ENCODE results near the gene NDE1.

GRCh38 chr16:15621456-15621855 is 28.6 kb upstream of the NDE1 start:
- no peak for TF ChIP-seq POLR2A (IDR thresholded peaks at IDR 0.05; ENCODE audit: low read depth, low read length)
- no peak for TF ChIP-seq POLR2AphosphoS5 (IDR thresholded peaks at IDR 0.05; ENCODE audit: low read depth, low read length)

Measured in GM12892 (cell line).